GM12801 (cell line): ENCODE measurements around the gene ATG9B.

Experiments
- CTCF ChIP-seq: IDR thresholded peaks from one replicate; pipeline ENCODE4 v1.5.1; 2011; ENCODE audit warnings: control low read depth; ENCODE audit not compliant: insufficient read length; ENCODE audit errors: extremely low read depth

The ATG9B gene

GRCh38 chr7:151039850-151040548 is 15.7 kb upstream of the ATG9B start:
- no peak for TF ChIP-seq CTCF

GRCh38 chr7:151038951-151039849 is 14.9 kb upstream of the ATG9B start:
- no peak for TF ChIP-seq CTCF

- no peak for TF ChIP-seq CTCF
Measured at GRCh38 chr7:151035902-151036301, 11.6 kb upstream of the ATG9B start.

GRCh38 chr7:151035026-151035717 is 10.9 kb upstream of the ATG9B start:
- no peak for TF ChIP-seq CTCF

GRCh38 chr7:151034312-151035025 is 10.2 kb upstream of the ATG9B start:
- TF ChIP-seq CTCF = no peak

- no peak for TF ChIP-seq CTCF
Measured at GRCh38 chr7:151033864-151034249, 9.6 kb upstream of the ATG9B start.
